H1 (cell line): ENCODE data around the gene ATXN2.

Source experiments
- ATF2 ChIP-seq: IDR thresholded peaks from 2 replicates; pipeline ENCODE4 v1.6.1; 2012; ENCODE audit warnings: low read length, inconsistent platforms
- CEBPB ChIP-seq: IDR thresholded peaks from 2 replicates; pipeline ENCODE4 v1.6.1; 2012; ENCODE audit warnings: low read depth, low read length
- CHD2 ChIP-seq: IDR thresholded peaks from 2 replicates; pipeline ENCODE4 v1.6.1; 2012; ENCODE audit warnings: low read length, improper control_type of control experiment
- CTCF ChIP-seq, 3 experiments: IDR thresholded peaks; 1 replicate in 2 of 3; 2 replicates in 1 of 3; pipeline versions ENCODE4 v1.5.1 to v1.6.1; 2011; ENCODE audit warnings: low read length in 3 of 3, mild to moderate bottlenecking in 3 of 3, inconsistent platforms in 2 of 3, low read depth in 1 of 3, moderate library complexity in 1 of 3; ENCODE audit not compliant: insufficient read depth in 1 of 3; ENCODE audit errors: control extremely low read depth in 1 of 3
- EGR1 ChIP-seq: IDR thresholded peaks from 2 replicates; pipeline ENCODE4 v1.6.1; 2011; ENCODE audit warnings: low read depth, low read length, borderline replicate concordance
- EP300 ChIP-seq, 2 experiments: IDR thresholded peaks; 1 replicate in 1 of 2; 2 replicates in 1 of 2; pipeline ENCODE4 v1.6.1; 2011 to 2012; ENCODE audit warnings: low read depth in 2 of 2, low read length in 2 of 2, mild to moderate bottlenecking in 2 of 2, borderline replicate concordance in 1 of 2, inconsistent platforms in 1 of 2, moderate library complexity in 1 of 2
- EZH2 ChIP-seq: fragments of 200-600 bp; sonication (generic); IDR thresholded peaks from 2 replicates; pipeline ENCODE4 v1.7.1; 2012; ENCODE audit warnings: low read depth, mild to moderate bottlenecking, moderate library complexity, low read length, inconsistent platforms; ENCODE audit not compliant: severe bottlenecking
- PHF8 ChIP-seq: fragments of 200-600 bp; sonication (generic); conservative IDR thresholded peaks from 2 replicates; pipeline ENCODE4 v1.7.1; 2012; ENCODE audit warnings: low read depth, mild to moderate bottlenecking, inconsistent platforms, low read length, moderate library complexity
- SRF ChIP-seq: IDR thresholded peaks from 2 replicates; pipeline ENCODE4 v1.6.1; 2011; ENCODE audit warnings: mild to moderate bottlenecking, low read depth, low read length, moderate library complexity
- ZNF274 ChIP-seq: IDR thresholded peaks from 2 replicates; pipeline ENCODE4 v1.7.0; 2012; ENCODE audit warnings: low read length, borderline replicate concordance; ENCODE audit errors: extremely low read depth

- TF ChIP-seq ATF2 (no peak), EZH2 (no peak), CTCF (IDR thresholded peaks at IDR 0.05; ENCODE audit: control extremely low read depth in 1 of 3, insufficient read depth in 1 of 3, low read depth in 1 of 3, low read length in 3 of 3) (no peak), CHD2 (no peak), SRF (no peak), EP300 (IDR thresholded peaks at IDR 0.05; ENCODE audit: borderline replicate concordance in 1 of 2, low read depth in 2 of 2, low read length in 2 of 2) (no peak), CEBPB (no peak), ZNF274 (no peak), EGR1 (no peak), PHF8 (no peak)
Measured at GRCh38 chr12:111448846-111449790, 150.0 kb downstream of the ATXN2 start.
